ENCODE results near the gene LPO. TPM values are rescaled to one million over a fixed set of nuclear protein-coding genes. Genes with fewer than 3 reads are reported as not detected.

Gene LPO
- total RNA-seq, 1 experiment from 2014 or later: 0.54 TPM

GRCh38 chr17:58232707-58233156 lies 5.7 kb upstream of the LPO start:
- DNase-seq: no peak
- Mint-ChIP-seq H3K4me1 (ENCODE audit: low read depth, unreplicated experiment) (no peaks in the 10 kb centered on the region), H3K9me3 (ENCODE audit: unreplicated experiment) (no peaks in the 10 kb centered on the region), H3K36me3 (ENCODE audit: insufficient read depth, unreplicated experiment) (no peaks in the 10 kb centered on the region), H3K27me3 (ENCODE audit: insufficient read depth, unreplicated experiment) (peaks cover 17% of the 10 kb centered on the region), H3K4me3 (ENCODE audit: unreplicated experiment) (no peak overlapping the region), H3K27ac (ENCODE audit: unreplicated experiment) (no peak overlapping the region)
- CTCF ChIA-PET: interaction anchor here (0.7 kb wide), 1 partner anchor 111 kb away, joined by 3 read pairs; no protein-coding TSS in a partner anchor
- no TSS peak for BruUV-seq (replicated peaks)
- intact Hi-C loops (cut with micrococcal nuclease; ENCODE audit: unreplicated experiment): no loop called here
- no peaks in the 10 kb centered on the region for H3K36me3 ChIP-seq (ENCODE audit: control insufficient read depth, insufficient read depth, low read length)
- H3K27me3 ChIP-seq (replicated peaks; ENCODE audit: control insufficient read depth, insufficient read depth, low read length): no peaks in the 10 kb centered on the region; the same call in none of the 2 replicates
- no peaks in the 10 kb centered on the region; the same call in 1 of the 2 replicates for H3K9me3 ChIP-seq
- TF ChIP-seq CTCF (IDR thresholded peaks at IDR 0.05; ENCODE audit: insufficient read depth in 1 of 2, low read depth in 1 of 2, low read length in 1 of 2, severe bottlenecking in 1 of 2, unreplicated experiment in 1 of 2): no peak
- H3K4me1 ChIP-seq: no peaks in the 10 kb centered on the region
- POLR2A ChIA-PET: no interaction called here
- H3K4me3 ChIP-seq (ENCODE audit: low read depth, low read length): no peak overlapping the region

- H3K4me1 Mint-ChIP-seq (ENCODE audit: low read depth, unreplicated experiment): no peaks in the 10 kb centered on the region
- Histone ChIP-seq H3K9me3 (no peaks in the 10 kb centered on the region; the same call in 1 of the 2 replicates), H3K4me3 (ENCODE audit: low read depth, low read length) (no peak overlapping the region), H3K4me1 (no peaks in the 10 kb centered on the region), H3K27me3 (replicated peaks; ENCODE audit: control insufficient read depth, insufficient read depth, low read length) (no peaks in the 10 kb centered on the region; the same call in none of the 2 replicates), H3K36me3 (ENCODE audit: control insufficient read depth, insufficient read depth, low read length) (no peaks in the 10 kb centered on the region)
- H3K27me3 Mint-ChIP-seq (ENCODE audit: insufficient read depth, unreplicated experiment): peaks cover 17% of the 10 kb centered on the region
- TF ChIP-seq CTCF (IDR thresholded peaks at IDR 0.05; ENCODE audit: insufficient read depth in 1 of 2, low read depth in 1 of 2, low read length in 1 of 2, severe bottlenecking in 1 of 2, unreplicated experiment in 1 of 2): no peak
- CTCF ChIA-PET: no interaction called here
- H3K9me3 Mint-ChIP-seq (ENCODE audit: unreplicated experiment): no peaks in the 10 kb centered on the region
- POLR2A ChIA-PET: no interaction called here
- no TSS peak for BruUV-seq (replicated peaks)
- H3K4me3 Mint-ChIP-seq (ENCODE audit: unreplicated experiment): no peak overlapping the region
- no peak for DNase-seq
- no peak overlapping the region for H3K27ac Mint-ChIP-seq (ENCODE audit: unreplicated experiment)
- intact Hi-C loops (cut with micrococcal nuclease; ENCODE audit: unreplicated experiment): no loop called here
- no peaks in the 10 kb centered on the region for H3K36me3 Mint-ChIP-seq (ENCODE audit: insufficient read depth, unreplicated experiment)
These were observed 4.8 kb upstream of the LPO start for GRCh38 chr17:58233543-58233942.

- TF ChIP-seq CTCF (IDR thresholded peaks at IDR 0.05; ENCODE audit: insufficient read depth in 1 of 2, low read depth in 1 of 2, low read length in 1 of 2, severe bottlenecking in 1 of 2, unreplicated experiment in 1 of 2): no peak
- intact Hi-C loops (cut with micrococcal nuclease; ENCODE audit: unreplicated experiment): no loop called here
- H3K4me3 Mint-ChIP-seq (ENCODE audit: unreplicated experiment): no peak overlapping the region
- Histone ChIP-seq H3K27me3 (replicated peaks; ENCODE audit: control insufficient read depth, insufficient read depth, low read length) (no peaks in the 10 kb centered on the region; the same call in 1 of the 2 replicates), H3K4me3 (ENCODE audit: low read depth, low read length) (no peak overlapping the region), H3K9me3 (no peaks in the 10 kb centered on the region; the same call in 1 of the 2 replicates), H3K4me1 (no peaks in the 10 kb centered on the region), H3K36me3 (ENCODE audit: control insufficient read depth, insufficient read depth, low read length) (no peaks in the 10 kb centered on the region)
- no peaks in the 10 kb centered on the region for H3K9me3 Mint-ChIP-seq (ENCODE audit: unreplicated experiment)
- no peaks in the 10 kb centered on the region for H3K4me1 Mint-ChIP-seq (ENCODE audit: low read depth, unreplicated experiment)
- no TSS peak for BruUV-seq (replicated peaks)
- CTCF ChIA-PET: no interaction called here
- no peak overlapping the region for H3K27ac Mint-ChIP-seq (ENCODE audit: unreplicated experiment)
- peaks cover 14% of the 10 kb centered on the region for H3K27me3 Mint-ChIP-seq (ENCODE audit: insufficient read depth, unreplicated experiment)
- POLR2A ChIA-PET: no interaction called here
- DNase-seq: no peak
- no peaks in the 10 kb centered on the region for H3K36me3 Mint-ChIP-seq (ENCODE audit: insufficient read depth, unreplicated experiment)
These were observed 3.9 kb upstream of the LPO start for GRCh38 chr17:58234512-58234911.

All from Caco-2 (cell line).